Gastrocnemius medialis (tissue), 4 donors: ENCODE measurements around the gene FAM167B.

Source experiments
- POLR2A ChIP-seq, 2 donors: fragments of 450-650 bp; IDR thresholded peaks; one replicate each; pipeline ENCODE4 v1.6.1; 2017; ENCODE audit warnings: antibody characterized with exemption in 2 of 2, mild to moderate bottlenecking in 2 of 2, moderate library complexity in 2 of 2
- TF ChIP-seq, protein P1 (sequence below), 5 experiments: fragments of 450-650 bp in 3 of 5; fragments of 200-600 bp in 2 of 5; sonication (generic) in 2 of 5; IDR thresholded peaks in 4 of 5; conservative IDR thresholded peaks in 1 of 5; 1 replicate in 4 of 5; 2 replicates in 1 of 5; pipeline ENCODE4 v1.5.1; 2016 to 2019; ENCODE audit warnings: antibody characterized with exemption in 5 of 5, mild to moderate bottlenecking in 3 of 5, moderate library complexity in 3 of 5

DNA sequence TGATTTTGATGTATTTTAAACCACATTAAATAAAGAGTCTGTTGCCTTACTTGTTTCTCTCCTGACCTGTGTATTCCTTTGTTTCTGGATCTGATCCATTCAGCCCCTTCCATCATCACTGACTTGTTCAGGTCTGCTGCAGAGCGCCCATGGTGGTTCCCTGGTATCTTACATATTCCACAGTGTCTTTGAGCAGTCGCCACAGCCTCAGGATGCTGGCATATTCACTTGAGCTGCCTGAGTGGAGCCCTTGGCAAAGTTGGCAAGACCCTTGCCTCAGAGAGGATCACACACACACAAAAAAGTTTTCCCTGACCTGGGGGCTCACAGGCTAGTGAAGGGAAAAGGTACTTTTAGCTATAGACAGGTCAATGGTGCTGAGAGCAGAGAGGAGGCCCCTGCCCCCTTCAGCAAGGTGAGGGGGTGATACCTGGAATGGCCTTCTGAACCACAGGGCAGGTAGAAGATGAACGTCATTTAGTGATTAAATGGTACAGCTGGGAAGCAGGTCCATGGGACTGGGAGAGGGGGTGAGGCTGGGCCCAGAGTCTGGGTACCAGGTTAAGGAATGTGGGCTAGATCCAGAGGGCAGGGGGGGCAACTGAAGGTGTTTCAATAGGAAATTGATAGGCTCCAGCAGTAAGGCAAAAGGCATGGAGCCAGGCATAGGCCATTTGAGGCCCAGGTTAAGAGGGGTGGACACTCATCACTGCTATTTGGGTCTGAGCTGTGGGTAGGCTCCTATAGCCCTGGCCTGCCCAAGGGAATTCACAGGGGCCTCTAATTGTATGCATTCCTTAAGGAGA, 48.6 kb upstream of the FAM167B start:
- no peak for TF ChIP-seq POLR2A (IDR thresholded peaks at IDR 0.05)
- TF ChIP-seq, protein P1, sequence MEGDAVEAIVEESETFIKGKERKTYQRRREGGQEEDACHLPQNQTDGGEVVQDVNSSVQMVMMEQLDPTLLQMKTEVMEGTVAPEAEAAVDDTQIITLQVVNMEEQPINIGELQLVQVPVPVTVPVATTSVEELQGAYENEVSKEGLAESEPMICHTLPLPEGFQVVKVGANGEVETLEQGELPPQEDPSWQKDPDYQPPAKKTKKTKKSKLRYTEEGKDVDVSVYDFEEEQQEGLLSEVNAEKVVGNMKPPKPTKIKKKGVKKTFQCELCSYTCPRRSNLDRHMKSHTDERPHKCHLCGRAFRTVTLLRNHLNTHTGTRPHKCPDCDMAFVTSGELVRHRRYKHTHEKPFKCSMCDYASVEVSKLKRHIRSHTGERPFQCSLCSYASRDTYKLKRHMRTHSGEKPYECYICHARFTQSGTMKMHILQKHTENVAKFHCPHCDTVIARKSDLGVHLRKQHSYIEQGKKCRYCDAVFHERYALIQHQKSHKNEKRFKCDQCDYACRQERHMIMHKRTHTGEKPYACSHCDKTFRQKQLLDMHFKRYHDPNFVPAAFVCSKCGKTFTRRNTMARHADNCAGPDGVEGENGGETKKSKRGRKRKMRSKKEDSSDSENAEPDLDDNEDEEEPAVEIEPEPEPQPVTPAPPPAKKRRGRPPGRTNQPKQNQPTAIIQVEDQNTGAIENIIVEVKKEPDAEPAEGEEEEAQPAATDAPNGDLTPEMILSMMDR (IDR thresholded peaks at IDR 0.05 in 4 of 5, conservative IDR thresholded peaks at IDR 0.05 in 1 of 5) = no peak
